Measurements from ENCODE around the gene SEC14L5. TPM values are rescaled to one million over a fixed set of nuclear protein-coding genes. Genes with fewer than 3 reads are reported as not detected.

Gene SEC14L5
- total RNA-seq, 1 donor from 2014 or later: 0.41 TPM

GRCh38 chr16:5046914-5047313, 88.8 kb downstream of the SEC14L5 start:
- Mint-ChIP-seq H3K27me3 (ENCODE audit: insufficient read depth, low read depth) (no peaks in the 10 kb centered on the region), H3K36me3 (no peaks in the 10 kb centered on the region), H3K9me3 (no peaks in the 10 kb centered on the region), H3K27ac (no peak overlapping the region), H3K4me3 (no peak overlapping the region), H3K4me1 (no peaks in the 10 kb centered on the region)
- no peaks in the 10 kb centered on the region for H3F3A ChIP-seq (ENCODE audit: low read depth)
- no peak overlapping the region for H3K4me2 ChIP-seq
- no peaks in the 10 kb centered on the region for H3K9me3 ChIP-seq (ENCODE audit: low read depth)
- no peak overlapping the region for H2AFZ ChIP-seq (replicated peaks)
- TF ChIP-seq EZH2phosphoT487 (IDR thresholded peaks at IDR 0.05) (no peak), EZH2 (IDR thresholded peaks at IDR 0.05) (no peak), CTCF (IDR thresholded peaks at IDR 0.05) (no peak)
- H3K9ac ChIP-seq: no peak overlapping the region
- no peak for DNase-seq (ENCODE audit: low spot score)
- H3K27me3 ChIP-seq: no peaks in the 10 kb centered on the region
- no peaks in the 10 kb centered on the region for H3K36me3 ChIP-seq
- no peak overlapping the region for H3K4me3 ChIP-seq
- no peaks in the 10 kb centered on the region for H3K4me1 ChIP-seq
- no peaks in the 10 kb centered on the region for H4K20me1 ChIP-seq (ENCODE audit: low read depth)
- H3K27ac ChIP-seq: no peak overlapping the region
- H3K79me2 ChIP-seq (ENCODE audit: low read depth): no peaks in the 10 kb centered on the region

GRCh38 chr16:5054876-5055865, 97.0 kb downstream of the SEC14L5 start:
- Histone ChIP-seq H3K36me3 (no peaks in the 10 kb centered on the region), H2AFZ (replicated peaks) (no peak overlapping the region), H3K9ac (no peak overlapping the region), H3K4me1 (peaks cover 18% of the 10 kb centered on the region), H3F3A (ENCODE audit: low read depth) (peaks cover 23% of the 10 kb centered on the region), H3K27me3 (no peaks in the 10 kb centered on the region), H3K9me3 (ENCODE audit: low read depth) (no peaks in the 10 kb centered on the region), H3K27ac (no peak overlapping the region), H3K79me2 (ENCODE audit: low read depth) (no peaks in the 10 kb centered on the region), H4K20me1 (ENCODE audit: low read depth) (no peaks in the 10 kb centered on the region), H3K4me3 (no peak overlapping the region), H3K4me2 (no peak overlapping the region)
- Mint-ChIP-seq H3K27ac (no peak overlapping the region), H3K9me3 (no peaks in the 10 kb centered on the region), H3K4me3 (no peak overlapping the region), H3K36me3 (no peaks in the 10 kb centered on the region), H3K4me1 (peaks cover 4% of the 10 kb centered on the region), H3K27me3 (ENCODE audit: insufficient read depth, low read depth) (peaks cover 2% of the 10 kb centered on the region)
- DNase-seq (ENCODE audit: low spot score): no peak
- TF ChIP-seq EZH2phosphoT487 (IDR thresholded peaks at IDR 0.05) (no peak), CTCF (IDR thresholded peaks at IDR 0.05) (no peak), EZH2 (IDR thresholded peaks at IDR 0.05) (no peak)

GRCh38 chr16:5056352-5056751, 98.2 kb downstream of the SEC14L5 start:
- Histone ChIP-seq H4K20me1 (ENCODE audit: low read depth) (no peaks in the 10 kb centered on the region), H3K27me3 (no peaks in the 10 kb centered on the region), H3K79me2 (ENCODE audit: low read depth) (no peaks in the 10 kb centered on the region), H3F3A (ENCODE audit: low read depth) (peaks cover 27% of the 10 kb centered on the region), H3K4me3 (no peak overlapping the region), H3K36me3 (no peaks in the 10 kb centered on the region), H3K9ac (no peak overlapping the region), H3K4me2 (no peak overlapping the region), H3K4me1 (peaks cover 18% of the 10 kb centered on the region), H3K27ac (no peak overlapping the region), H2AFZ (replicated peaks) (no peak overlapping the region), H3K9me3 (ENCODE audit: low read depth) (no peaks in the 10 kb centered on the region)
- H3K4me1 Mint-ChIP-seq: peaks cover 4% of the 10 kb centered on the region
- DNase-seq (ENCODE audit: low spot score): peak; percentile 80
- H3K4me3 Mint-ChIP-seq: no peak overlapping the region
- TF ChIP-seq CTCF (IDR thresholded peaks at IDR 0.05): peak; percentile 71
- no peak for TF ChIP-seq EZH2 (IDR thresholded peaks at IDR 0.05)
- H3K27ac Mint-ChIP-seq: no peak overlapping the region
- H3K9me3 Mint-ChIP-seq: no peaks in the 10 kb centered on the region
- no peaks in the 10 kb centered on the region for H3K36me3 Mint-ChIP-seq
- H3K27me3 Mint-ChIP-seq (ENCODE audit: insufficient read depth, low read depth): peaks cover 2% of the 10 kb centered on the region

All from neural progenitor cell (in vitro differentiated cells).